HEK293 (cell line): Measurements from ENCODE around the gene MAPT.

Experiments
- SP3 ChIP-seq: fragments of 450-650 bp; formaldehyde crosslinking; IDR thresholded peaks from 2 replicates; pipeline ENCODE4 v1.5.1; 2016; ENCODE audit warnings: missing biosample characterization, missing genetic modification characterization
- YY1 ChIP-seq: fragments of 450-650 bp; formaldehyde crosslinking; IDR thresholded peaks from 2 replicates; pipeline ENCODE4 v1.5.1; 2018; ENCODE audit warnings: missing biosample characterization, missing genetic modification characterization
- TF ChIP-seq, protein P1 (sequence below): fragments of 450-650 bp; formaldehyde crosslinking; IDR thresholded peaks from 2 replicates; pipeline ENCODE4 v1.5.1; 2016; ENCODE audit warnings: missing biosample characterization, missing genetic modification characterization
- TF ChIP-seq, protein P2 (sequence below): fragments of 450-650 bp; formaldehyde crosslinking; IDR thresholded peaks from 2 replicates; pipeline ENCODE4 v1.5.1; 2016; ENCODE audit warnings: missing biosample characterization, missing genetic modification characterization

DNA sequence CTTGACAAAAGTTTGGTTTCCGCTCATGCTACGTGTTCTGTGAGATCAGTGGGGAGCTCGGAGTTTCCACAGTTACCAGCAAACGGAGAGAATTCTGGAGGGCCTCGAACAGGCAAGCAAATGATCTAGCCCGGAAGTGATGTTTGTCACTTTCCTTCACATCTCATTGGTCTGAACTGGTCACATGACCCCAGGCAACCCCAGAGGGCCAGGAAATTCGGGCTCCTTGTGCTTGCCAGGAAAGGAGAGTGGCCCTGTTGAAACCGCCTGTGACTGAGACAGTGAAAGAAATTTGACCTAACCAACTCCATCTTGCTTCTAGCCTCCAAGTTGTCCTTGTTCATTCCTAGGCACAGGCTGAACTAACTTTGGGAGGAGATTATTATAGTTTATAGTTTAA, 26.7 kb upstream of the MAPT start:
- TF ChIP-seq, protein P1, sequence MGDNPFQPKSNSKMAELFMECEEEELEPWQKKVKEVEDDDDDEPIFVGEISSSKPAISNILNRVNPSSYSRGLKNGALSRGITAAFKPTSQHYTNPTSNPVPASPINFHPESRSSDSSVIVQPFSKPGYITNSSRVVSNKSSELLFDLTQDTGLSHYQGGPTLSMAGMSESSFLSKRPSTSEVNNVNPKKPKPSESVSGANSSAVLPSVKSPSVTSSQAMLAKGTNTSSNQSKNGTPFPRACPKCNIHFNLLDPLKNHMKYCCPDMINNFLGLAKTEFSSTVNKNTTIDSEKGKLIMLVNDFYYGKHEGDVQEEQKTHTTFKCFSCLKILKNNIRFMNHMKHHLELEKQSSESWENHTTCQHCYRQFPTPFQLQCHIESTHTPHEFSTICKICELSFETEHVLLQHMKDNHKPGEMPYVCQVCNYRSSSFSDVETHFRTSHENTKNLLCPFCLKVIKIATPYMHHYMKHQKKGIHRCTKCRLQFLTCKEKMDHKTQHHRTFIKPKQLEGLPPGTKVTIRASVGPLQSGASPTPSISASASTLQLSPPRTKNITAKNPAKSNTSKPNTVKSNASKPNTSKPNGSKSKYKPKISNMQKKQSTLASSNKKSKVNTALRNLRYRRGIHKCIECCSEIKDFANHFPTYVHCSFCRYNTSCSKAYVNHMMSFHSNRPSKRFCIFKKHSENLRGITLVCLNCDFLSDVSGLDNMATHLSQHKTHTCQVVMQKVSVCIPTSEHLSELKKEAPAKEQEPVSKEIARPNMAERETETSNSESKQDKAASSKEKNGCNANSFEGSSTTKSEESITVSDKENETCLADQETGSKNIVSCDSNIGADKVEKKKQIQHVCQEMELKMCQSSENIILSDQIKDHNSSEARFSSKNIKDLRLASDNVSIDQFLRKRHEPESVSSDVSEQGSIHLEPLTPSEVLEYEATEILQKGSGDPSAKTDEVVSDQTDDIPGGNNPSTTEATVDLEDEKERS (tag by site-specific recombination) = no peak
- TF ChIP-seq, protein P2, sequence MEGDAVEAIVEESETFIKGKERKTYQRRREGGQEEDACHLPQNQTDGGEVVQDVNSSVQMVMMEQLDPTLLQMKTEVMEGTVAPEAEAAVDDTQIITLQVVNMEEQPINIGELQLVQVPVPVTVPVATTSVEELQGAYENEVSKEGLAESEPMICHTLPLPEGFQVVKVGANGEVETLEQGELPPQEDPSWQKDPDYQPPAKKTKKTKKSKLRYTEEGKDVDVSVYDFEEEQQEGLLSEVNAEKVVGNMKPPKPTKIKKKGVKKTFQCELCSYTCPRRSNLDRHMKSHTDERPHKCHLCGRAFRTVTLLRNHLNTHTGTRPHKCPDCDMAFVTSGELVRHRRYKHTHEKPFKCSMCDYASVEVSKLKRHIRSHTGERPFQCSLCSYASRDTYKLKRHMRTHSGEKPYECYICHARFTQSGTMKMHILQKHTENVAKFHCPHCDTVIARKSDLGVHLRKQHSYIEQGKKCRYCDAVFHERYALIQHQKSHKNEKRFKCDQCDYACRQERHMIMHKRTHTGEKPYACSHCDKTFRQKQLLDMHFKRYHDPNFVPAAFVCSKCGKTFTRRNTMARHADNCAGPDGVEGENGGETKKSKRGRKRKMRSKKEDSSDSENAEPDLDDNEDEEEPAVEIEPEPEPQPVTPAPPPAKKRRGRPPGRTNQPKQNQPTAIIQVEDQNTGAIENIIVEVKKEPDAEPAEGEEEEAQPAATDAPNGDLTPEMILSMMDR (tag by site-specific recombination) = no peak
- TF ChIP-seq YY1 (tag by site-specific recombination) (no peak), SP3 (tag by site-specific recombination) (no peak)
